Glutamatergic neuron (in vitro differentiated cells): Measurements from ENCODE around the gene LDAF1. TPM values are rescaled to one million over a fixed set of nuclear protein-coding genes. Genes with fewer than 3 reads are reported as not detected.

ENCODE experiments used
- DNase-seq: peaks from one replicate; pipeline ENCODE4 v3.0.0; 2022
- H3K27ac Mint-ChIP-seq: one replicate; pipeline ENCODE4 v1.8.0; 2020; ENCODE audit warnings: mild to moderate bottlenecking, mixed read lengths, inconsistent platforms; ENCODE audit not compliant: unreplicated experiment
- H3K27me3 Mint-ChIP-seq: one replicate; pipeline ENCODE4 v1.8.0; 2020; ENCODE audit warnings: mild to moderate bottlenecking, moderate library complexity, mixed read lengths, inconsistent platforms; ENCODE audit not compliant: unreplicated experiment
- H3K36me3 Mint-ChIP-seq: one replicate; pipeline ENCODE4 v1.8.0; 2020; ENCODE audit warnings: mild to moderate bottlenecking, mixed read lengths, inconsistent platforms; ENCODE audit not compliant: unreplicated experiment
- H3K4me1 Mint-ChIP-seq: one replicate; pipeline ENCODE4 v1.8.0; 2020; ENCODE audit warnings: mild to moderate bottlenecking, low read depth, mixed read lengths, inconsistent platforms; ENCODE audit not compliant: unreplicated experiment
- H3K4me3 Mint-ChIP-seq: one replicate; pipeline ENCODE4 v1.8.0; 2020; ENCODE audit warnings: mild to moderate bottlenecking, mixed read lengths, inconsistent platforms; ENCODE audit not compliant: unreplicated experiment
- H3K9me3 Mint-ChIP-seq: one replicate; pipeline ENCODE4 v1.8.0; 2020; ENCODE audit warnings: mild to moderate bottlenecking, moderate library complexity, mixed read lengths, inconsistent platforms; ENCODE audit not compliant: unreplicated experiment
- CTCF ChIP-seq: fragments of 200-600 bp; sonication (generic); IDR thresholded peaks from one replicate; pipeline ENCODE4 v1.5.0; 2021; ENCODE audit not compliant: partially characterized antibody, unreplicated experiment
- total RNA-seq: library from RNA; stranded (reverse); fragmentation: NEBNext Ultra II Directional; extraction: Animal tissue kit (Norgen Biotek cat#: 25700); gene quantifications from one replicate; pipeline ENCODE4 v1.2.1, GENCODE V29; 2021; ENCODE audit not compliant: unreplicated experiment

Gene LDAF1
- total RNA-seq, 1 donor from 2014 or later: 23.2 TPM

- H3K36me3 Mint-ChIP-seq: no peaks in the 10 kb centered on the region
- no peaks in the 10 kb centered on the region for H3K4me1 Mint-ChIP-seq
- no peak for TF ChIP-seq CTCF
- peaks cover 2% of the 10 kb centered on the region for H3K27me3 Mint-ChIP-seq
- H3K4me3 Mint-ChIP-seq: no peak overlapping the region
- H3K27ac Mint-ChIP-seq: no peak overlapping the region
- no peaks in the 10 kb centered on the region for H3K9me3 Mint-ChIP-seq
- DNase-seq: no peak
These were observed 68.3 kb downstream of the LDAF1 start for GRCh38 chr16:21226749-21227148.

- TF ChIP-seq CTCF: no peak
- Mint-ChIP-seq H3K4me1 (no peaks in the 10 kb centered on the region), H3K36me3 (no peaks in the 10 kb centered on the region), H3K9me3 (no peaks in the 10 kb centered on the region), H3K27me3 (peaks cover 2% of the 10 kb centered on the region), H3K27ac (no peak overlapping the region), H3K4me3 (no peak overlapping the region)
- DNase-seq: no peak
These were observed 69.4 kb downstream of the LDAF1 start for GRCh38 chr16:21227866-21228265.

GRCh38 chr16:21228361-21228872, 69.9 kb downstream of the LDAF1 start:
- Mint-ChIP-seq H3K9me3 (no peaks in the 10 kb centered on the region), H3K4me1 (no peaks in the 10 kb centered on the region), H3K4me3 (no peak overlapping the region), H3K27me3 (peaks cover 2% of the 10 kb centered on the region), H3K36me3 (no peaks in the 10 kb centered on the region), H3K27ac (no peak overlapping the region)
- no peak for TF ChIP-seq CTCF
- DNase-seq: no peak

Other genes with a start within 250 kb of the LDAF1 start
- not detected for gene DNAH3, start 7.8 kb upstream of the LDAF1 start, total RNA-seq
- not detected for gene ZP2, start 52.9 kb downstream of the LDAF1 start, total RNA-seq
- gene ANKS4B, start 75.0 kb downstream of the LDAF1 start, total RNA-seq: not detected
- gene CRYM, start 119.6 kb downstream of the LDAF1 start, total RNA-seq: not detected